Measurements from ENCODE around the gene DNA2. TPM values are rescaled to one million over a fixed set of nuclear protein-coding genes. Genes with fewer than 3 reads are reported as not detected.

The DNA2 gene, protein sequence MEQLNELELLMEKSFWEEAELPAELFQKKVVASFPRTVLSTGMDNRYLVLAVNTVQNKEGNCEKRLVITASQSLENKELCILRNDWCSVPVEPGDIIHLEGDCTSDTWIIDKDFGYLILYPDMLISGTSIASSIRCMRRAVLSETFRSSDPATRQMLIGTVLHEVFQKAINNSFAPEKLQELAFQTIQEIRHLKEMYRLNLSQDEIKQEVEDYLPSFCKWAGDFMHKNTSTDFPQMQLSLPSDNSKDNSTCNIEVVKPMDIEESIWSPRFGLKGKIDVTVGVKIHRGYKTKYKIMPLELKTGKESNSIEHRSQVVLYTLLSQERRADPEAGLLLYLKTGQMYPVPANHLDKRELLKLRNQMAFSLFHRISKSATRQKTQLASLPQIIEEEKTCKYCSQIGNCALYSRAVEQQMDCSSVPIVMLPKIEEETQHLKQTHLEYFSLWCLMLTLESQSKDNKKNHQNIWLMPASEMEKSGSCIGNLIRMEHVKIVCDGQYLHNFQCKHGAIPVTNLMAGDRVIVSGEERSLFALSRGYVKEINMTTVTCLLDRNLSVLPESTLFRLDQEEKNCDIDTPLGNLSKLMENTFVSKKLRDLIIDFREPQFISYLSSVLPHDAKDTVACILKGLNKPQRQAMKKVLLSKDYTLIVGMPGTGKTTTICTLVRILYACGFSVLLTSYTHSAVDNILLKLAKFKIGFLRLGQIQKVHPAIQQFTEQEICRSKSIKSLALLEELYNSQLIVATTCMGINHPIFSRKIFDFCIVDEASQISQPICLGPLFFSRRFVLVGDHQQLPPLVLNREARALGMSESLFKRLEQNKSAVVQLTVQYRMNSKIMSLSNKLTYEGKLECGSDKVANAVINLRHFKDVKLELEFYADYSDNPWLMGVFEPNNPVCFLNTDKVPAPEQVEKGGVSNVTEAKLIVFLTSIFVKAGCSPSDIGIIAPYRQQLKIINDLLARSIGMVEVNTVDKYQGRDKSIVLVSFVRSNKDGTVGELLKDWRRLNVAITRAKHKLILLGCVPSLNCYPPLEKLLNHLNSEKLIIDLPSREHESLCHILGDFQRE
- 12.2 and 13.7 TPM in 2 replicates for total RNA-seq (2014; rRNA removed; shearing (Covaris generic))

GRCh38 chr10:68471586-68472408, at the start of gene DNA2:
Gene DNA2, minus strand, starts transcription at chr10:68471973. Its CDS starts 109 bp downstream, at chr10:68471864.

GRCh38 chr10:68406815-68407548, 64.8 kb downstream of the DNA2 start, which contains the start of gene RUFY2:
Gene RUFY2, minus strand, starts transcription at chr10:68407277. Its CDS starts 88 bp downstream, at chr10:68407189.

Small RNA genes within 50 kb of the gene (small RNA-seq; reads per million reads assigned to genes)
- gene RF00019 = not detected
- gene RNA5SP319 = 0.21 reads per million

Other genes with a start within 250 kb of the DNA2 start
- gene ATOH7, start 239.9 kb downstream of the DNA2 start, total RNA-seq (2014; rRNA removed; shearing (Covaris generic)) = 0.23 and 0.90 TPM in 2 replicates
- gene HNRNPH3, start 139.9 kb downstream of the DNA2 start, total RNA-seq (2014; rRNA removed; shearing (Covaris generic)) = 31.3 and 32.1 TPM in 2 replicates
- 0.87 and 2.8 TPM in 2 replicates for gene PBLD, start 139.0 kb downstream of the DNA2 start, total RNA-seq (2014; rRNA removed; shearing (Covaris generic))
- gene RUFY2, start 64.7 kb downstream of the DNA2 start, total RNA-seq (2014; rRNA removed; shearing (Covaris generic)) = 8.0 and 11.0 TPM in 2 replicates
- gene SLC25A16, start 55.5 kb upstream of the DNA2 start, total RNA-seq (2014; rRNA removed; shearing (Covaris generic)) = 7.5 and 8.6 TPM in 2 replicates
- 1.3 and 2.0 TPM in 2 replicates for gene TET1, start 88.4 kb upstream of the DNA2 start, total RNA-seq (2014; rRNA removed; shearing (Covaris generic))
- 38.9 and 57.3 TPM in 2 replicates for gene CCAR1, start 249.3 kb upstream of the DNA2 start, total RNA-seq (2014; rRNA removed; shearing (Covaris generic))